Posterior cingulate gyrus (tissue), 11 donors: ENCODE results near the gene MCM7.

Source experiments
- DNase-seq, 10 donors: peaks; one replicate each; pipeline versions ENCODE4 v3.0.0 to v3.0.0-alpha.2; 2020 to 2021; ENCODE audit warnings: mixed read lengths in 3 of 10
- intact Hi-C: fragments of 100-400 bp; cut with DNase I; formaldehyde crosslinking; loops from one replicate; pipeline ENCODE4 v1.15.1; 2023

Gene MCM7

DNA sequence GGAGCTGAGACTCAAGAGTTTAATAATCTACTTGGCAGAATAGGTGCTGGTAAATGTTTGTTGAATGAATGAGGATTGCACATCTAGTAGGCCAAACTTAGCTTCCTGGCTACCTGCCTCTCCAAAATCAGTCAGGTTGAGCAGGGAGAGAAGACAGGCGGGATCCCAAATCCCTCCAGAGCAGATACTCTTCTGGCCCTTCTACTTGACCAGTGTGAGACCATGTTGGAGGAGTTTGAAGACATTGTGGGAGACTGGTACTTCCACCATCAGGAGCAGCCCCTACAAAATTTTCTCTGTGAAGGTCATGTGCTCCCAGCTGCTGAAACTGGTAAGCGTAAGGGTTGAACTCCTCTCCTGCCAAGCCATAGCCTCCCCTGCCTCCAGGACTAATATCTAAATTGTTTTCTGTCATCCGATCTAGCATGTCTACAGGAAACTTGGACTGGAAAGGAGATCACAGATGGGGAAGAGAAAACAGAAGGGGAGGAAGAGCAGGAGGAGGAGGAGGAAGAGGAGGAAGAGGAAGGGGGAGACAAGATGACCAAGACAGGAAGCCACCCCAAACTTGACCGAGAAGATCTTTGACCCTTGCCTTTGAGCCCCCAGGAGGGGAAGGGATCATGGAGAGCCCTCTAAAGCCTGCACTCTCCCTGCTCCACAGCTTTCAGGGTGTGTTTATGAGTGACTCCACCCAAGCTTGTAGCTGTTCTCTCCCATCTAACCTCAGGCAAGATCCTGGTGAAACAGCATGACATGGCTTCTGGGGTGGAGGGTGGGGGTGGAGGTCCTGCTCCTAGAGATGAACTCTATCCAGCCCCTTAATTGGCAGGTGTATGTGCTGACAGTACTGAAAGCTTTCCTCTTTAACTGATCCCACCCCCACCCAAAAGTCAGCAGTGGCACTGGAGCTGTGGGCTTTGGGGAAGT, 23.4 kb upstream of the MCM7 start:
- DNase-seq, result peak in 2 of 10 donors; percentile 3 to 16
- intact Hi-C loops, result no loop called here

DNA sequence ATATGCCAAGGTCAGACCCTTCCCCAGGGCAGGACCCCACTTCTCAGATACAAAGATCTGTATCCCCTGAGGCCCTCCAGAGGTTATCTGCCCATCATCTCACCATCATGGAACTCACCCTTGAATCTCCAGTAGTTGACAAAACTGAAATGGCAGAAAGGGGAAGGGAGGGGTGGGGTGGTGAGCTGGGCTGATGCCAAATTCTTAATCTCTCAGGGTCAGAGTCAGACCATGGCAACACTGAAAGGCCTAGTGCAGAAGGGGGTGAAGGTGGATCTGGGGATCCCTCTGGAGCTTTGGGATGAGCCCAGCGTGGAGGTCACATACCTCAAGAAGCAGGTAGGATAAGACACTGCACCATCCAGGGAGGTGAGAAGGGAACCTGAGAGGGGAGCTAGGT, 21.4 kb upstream of the MCM7 start:
- intact Hi-C loops, result no loop called here
- DNase-seq, result peak in 2 of 10 donors; percentile 9 to 13

DNA sequence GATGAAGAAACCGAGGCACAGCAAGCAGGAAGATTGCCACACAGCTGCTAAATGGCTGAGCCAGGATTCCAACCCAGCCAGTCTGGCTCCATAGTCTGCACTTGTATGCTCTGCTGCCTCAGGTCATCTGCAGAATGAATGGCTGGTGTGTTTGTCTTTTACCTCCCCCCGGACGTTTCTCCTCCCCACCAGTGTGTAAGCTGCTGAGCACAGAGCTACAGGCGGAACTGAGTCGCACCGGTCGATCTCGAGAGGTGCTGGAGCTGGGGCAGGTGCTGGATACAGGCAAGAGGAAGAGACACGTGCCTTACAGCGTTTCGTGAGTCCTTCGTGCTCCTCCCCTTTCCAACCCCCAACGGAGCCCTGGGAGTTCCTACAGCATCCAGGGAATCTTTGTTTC, 20.9 kb upstream of the MCM7 start:
- intact Hi-C loops, result no loop called here
- peak in 3 of 10 donors; percentile 14 to 35 (median 32) for DNase-seq

DNA sequence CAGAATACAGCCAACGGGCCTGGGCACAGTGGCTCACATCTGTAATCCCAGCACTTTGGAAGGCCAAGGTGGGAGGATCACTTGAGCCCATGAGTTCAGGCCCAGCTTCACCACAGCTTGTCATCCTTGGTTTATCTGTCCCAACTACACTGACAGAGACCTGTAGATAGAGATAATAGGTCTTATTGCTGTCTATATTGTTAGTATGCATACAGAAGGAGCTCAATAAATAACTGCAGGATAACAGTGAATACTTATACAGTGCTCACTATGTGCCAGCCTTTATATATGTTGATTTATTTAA, 19.5 kb upstream of the MCM7 start:
- intact Hi-C loops, result no loop called here
- DNase-seq, result peak in 1 of 10 donors; percentile 30

DNA sequence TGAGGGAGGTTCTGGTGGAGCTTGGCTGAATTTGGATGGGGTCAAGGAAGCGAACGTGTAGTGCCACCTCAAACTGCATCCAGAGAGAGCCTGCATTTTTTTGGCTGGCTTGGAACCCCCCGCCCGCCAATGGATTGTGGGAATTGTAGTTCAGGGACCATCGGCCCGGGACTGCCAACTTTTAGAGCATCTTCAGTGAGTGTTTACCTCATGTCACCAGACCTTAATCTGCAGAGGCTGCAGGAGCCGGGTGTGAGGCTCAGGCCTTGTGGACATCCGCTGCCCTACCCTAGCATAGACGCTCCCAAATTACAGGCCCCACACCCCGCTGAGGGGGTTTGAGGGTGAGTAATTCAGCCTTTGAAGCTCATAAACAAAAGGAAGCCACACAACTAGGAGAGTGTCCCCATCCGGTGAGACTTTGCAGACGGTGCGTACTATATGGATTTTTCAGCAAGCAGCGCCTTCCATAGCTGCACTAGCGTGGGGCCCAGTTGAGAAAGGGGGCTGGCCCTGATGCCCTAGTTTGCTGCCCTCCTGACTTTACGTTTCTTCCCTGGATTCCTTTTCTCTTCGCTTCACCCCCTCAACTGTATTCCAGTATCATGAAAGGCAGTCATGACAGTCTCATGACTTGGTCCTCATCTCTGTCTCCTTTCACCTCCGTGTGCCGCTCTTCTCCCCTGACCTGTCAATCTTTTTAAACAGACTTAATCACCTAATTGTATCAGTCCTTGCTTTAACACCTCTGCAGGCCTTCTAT, 19.0 kb upstream of the MCM7 start:
- intact Hi-C loops, result loop anchor here (1.0 kb wide), 1 partner anchor 19 kb away; the partner anchor contains the start of genes AP4M1 and MCM7
- DNase-seq, result peak; percentile 64 to 96 (median 77)

DNA sequence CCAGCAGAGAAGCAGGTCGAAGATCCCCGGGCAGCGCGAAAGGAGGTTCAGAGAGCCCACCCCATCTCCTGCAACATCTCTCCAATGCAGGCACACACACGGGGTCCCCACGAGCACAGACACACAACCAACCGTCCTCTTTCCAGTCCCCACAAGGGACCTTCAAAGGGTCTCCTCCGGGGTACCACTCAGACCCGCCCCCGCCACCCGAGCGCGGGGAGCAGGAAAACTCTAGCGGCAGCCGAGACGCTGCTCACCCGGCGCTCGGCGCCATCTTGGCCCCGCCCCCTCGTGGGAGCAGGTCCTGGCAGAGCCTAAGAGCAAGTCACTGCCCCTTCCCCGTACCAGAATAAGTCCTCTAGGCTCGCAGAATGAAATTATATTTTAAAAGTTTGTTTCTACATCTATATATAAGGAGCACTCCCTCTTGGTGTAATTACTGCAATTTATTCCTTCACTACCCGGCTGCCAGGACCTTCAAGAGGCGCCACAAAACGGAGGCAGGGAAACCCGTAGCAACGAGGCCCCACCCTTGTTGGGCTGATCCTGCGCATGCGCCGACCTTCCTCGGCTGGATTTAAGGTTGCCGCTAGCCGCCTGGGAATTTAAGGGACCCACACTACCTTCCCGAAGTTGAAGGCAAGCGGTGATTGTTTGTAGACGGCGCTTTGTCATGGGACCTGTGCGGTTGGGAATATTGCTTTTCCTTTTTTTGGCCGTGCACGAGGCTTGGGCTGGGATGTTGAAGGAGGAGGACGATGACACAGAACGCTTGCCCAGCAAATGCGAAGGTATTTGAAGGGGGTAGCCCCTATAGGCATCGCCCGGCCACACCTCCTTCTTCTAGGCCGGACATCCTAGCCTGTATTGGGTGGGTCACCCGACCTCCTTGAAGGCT, 18.1 kb upstream of the MCM7 start, which contains the start of the genes CNPY4 and TAF6:
CNPY4 (plus strand) TSS at position 563 of the 898 bp plus-strand sequence; CDS start at position 674, 111 bp downstream.
TAF6 (minus strand) TSS at position 287 of the 898 bp plus-strand sequence. CDS start 5,149 bp downstream, outside the sequence.
- intact Hi-C loops, result loop anchor here (1.0 kb wide), 1 partner anchor 18 kb away; the partner anchor contains the start of genes AP4M1 and MCM7
- peak; percentile 94 to 99 (median 96) for DNase-seq

DNA sequence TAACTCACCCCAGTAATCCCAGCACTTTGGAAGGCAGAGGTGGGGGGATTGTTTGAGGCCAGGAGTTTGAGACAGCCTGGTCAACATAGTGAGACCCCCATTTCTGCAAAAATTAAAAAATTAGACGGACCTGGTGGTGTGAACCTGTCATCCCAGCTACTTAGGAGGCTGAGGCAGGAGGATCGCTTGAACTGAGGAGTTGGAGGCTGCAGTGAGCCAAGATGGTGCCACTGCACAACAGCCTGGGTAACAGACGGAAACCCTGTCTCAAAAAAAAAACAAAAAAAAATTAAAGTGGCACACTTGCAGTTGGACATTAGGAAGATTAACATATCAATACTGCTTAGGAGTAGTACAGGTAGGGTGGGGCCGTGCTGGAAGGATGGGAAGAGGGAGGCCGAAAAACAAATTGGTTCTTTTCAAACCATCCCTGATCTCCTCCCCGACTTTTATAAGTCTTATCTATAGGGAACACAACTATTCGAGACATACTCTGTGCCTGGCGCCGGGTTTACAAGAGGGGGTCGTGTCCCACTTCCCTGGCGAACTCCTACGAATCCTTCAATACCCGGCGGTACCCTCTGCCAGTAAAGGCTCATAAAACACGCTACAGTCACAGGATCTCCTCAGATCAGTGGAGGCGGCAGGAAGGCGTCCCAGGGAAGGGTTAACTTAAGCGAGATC, 17.3 kb upstream of the MCM7 start:
- peak in 1 of 10 donors; percentile 19 for DNase-seq
- intact Hi-C loops, result loop anchor here (1.0 kb wide), 1 partner anchor 17 kb away; the partner anchor contains the start of genes AP4M1 and MCM7

DNA sequence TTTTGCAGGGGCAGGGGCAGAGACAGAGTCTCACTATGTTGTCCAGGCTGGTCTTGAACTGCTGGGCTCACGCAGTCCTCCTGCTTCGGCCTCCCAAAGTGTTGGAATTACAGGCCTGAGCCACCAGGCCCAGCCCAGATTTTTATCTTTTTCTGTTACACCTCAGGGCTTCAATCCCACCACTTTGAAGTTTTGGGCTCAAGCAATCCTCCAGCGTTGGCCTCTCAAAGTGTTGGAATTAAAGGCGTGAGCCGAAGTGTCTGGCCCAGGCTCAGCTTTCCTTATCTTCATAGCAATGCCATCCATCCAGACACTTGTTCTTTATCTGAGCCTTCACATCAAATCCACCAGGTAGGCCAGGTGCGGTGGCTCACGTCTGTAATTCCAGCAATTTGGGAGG, 13.8 kb upstream of the MCM7 start:
- DNase-seq, result no peak
- intact Hi-C loops, result no loop called here

DNA sequence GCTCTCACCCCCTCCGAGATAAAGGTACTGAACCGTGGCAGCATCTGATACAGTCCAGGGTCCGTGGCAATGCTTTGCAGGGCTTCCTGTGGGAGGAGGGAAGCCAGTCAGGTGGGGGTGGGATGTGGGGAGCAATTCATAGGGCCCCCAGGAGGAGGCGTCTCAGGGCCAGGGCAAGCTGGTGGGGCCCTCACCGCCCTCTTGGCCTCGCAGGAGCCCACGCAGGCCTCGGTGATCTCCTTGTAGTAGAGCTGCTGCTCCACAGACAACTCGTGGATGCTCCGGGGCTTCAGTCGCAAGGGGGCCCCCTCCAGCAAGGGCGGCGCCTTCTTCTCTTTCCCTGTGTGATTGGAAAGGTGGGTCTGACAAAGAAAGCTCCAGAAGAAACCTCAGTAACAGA, 10.7 kb upstream of the MCM7 start:
- DNase-seq, result peak in 1 of 10 donors; percentile 33
- intact Hi-C loops, result no loop called here

DNA sequence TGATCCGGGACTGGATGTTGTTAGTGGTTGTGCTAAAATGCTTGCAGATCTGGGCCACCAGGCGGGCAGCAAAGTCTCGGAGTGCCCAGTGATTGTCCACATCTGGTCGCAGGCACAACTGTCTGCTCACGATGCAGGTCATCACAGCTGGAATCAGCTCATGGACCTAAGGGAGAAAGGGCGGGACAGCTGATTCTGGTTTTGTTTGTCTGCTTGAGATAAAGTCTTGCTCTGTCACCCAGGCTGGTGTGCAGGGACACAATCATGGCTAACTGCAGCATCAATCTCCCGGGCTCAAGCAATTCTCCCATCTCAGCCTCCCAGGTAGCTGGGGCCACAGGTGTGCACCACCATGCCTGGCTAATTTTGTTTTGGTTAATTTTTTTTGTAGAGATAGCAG, 10.0 kb upstream of the MCM7 start:
- intact Hi-C loops, result no loop called here
- DNase-seq, result peak in 1 of 10 donors; percentile 63

DNA sequence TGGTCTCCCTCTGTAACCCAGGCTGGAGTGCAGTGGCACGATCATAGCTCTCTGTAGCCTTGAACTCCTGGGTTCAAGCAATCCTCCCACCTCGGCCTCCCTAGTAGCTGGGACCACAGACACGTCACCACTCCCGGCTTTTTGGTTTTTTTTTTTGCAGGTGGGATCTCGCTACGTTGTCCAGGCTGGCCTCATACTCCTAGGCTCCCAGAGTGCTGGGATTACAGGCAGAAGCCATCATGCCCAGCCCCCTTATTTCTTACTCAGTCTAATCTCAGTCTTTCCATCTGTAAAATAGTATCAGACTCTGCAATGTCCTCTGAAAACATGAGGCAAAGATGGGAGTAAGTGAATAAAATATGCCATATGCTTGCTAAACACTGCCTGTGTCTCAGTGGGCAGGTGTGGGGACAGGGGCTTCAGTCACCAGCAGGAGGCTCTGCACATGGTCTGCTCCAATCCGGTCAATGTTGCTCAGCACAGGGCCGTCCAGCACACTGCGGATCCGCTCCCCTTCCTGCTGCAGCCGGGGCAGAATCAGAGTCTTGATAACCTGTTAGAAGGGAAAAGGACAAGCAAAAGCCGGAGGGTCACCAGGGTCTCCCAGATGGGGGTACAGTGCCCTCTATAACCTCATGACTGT, 8.4 kb upstream of the MCM7 start:
- peak in 2 of 10 donors; percentile 35 to 54 for DNase-seq
- intact Hi-C loops, result no loop called here

DNA sequence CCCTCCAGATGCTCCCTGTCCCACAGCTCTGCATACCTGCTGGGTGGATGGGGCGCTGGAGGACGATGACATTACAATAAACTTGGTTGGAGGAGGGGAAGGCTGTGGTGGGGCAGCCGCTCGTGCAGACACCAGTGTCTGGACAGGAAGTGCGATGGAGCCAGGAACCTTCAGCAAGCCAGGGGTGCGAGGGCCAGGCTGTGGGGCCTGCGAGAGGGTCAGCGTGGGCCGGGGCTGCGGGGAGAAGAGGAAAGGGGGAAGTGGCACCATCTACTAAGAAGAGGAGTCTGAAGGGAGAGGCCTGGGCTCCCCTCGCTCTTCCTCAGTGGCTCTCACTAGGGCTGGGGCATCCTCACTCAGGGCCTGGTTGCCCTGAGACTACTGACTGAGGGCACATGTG, 6.7 kb upstream of the MCM7 start:
- intact Hi-C loops, result no loop called here
- peak in 1 of 10 donors; percentile 37 for DNase-seq

DNA sequence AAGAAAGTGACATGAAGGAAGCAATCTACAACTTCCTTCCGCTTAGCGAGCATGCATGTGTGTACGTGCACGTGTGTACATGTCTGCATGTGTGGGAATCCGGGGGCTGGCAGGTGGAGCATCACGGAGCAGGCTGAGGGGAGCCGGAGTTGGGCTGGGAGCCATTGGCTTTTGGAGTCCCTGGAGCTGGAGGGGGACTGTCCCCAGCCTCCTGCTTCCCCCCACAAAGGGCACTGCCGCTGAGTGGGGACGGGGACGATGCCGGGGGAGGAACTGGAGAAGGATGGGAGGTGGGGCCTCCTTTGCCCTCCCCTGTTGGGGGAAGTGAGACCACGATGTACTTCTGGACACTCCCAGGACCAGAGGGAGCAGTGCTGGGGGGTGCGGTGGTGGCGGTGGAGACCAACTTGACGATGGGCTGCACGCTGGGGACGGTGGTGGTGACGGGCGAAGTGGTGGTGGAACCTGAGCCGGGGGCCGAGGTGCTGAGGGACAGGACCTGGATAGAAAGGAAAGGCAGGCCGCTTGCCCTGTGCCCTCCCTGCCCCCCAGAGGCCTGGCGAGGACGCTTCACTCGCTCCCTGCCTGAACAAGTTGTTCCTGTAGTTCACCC, 6.0 kb upstream of the MCM7 start:
- DNase-seq, result peak in 1 of 10 donors; percentile 62
- intact Hi-C loops, result no loop called here

DNA sequence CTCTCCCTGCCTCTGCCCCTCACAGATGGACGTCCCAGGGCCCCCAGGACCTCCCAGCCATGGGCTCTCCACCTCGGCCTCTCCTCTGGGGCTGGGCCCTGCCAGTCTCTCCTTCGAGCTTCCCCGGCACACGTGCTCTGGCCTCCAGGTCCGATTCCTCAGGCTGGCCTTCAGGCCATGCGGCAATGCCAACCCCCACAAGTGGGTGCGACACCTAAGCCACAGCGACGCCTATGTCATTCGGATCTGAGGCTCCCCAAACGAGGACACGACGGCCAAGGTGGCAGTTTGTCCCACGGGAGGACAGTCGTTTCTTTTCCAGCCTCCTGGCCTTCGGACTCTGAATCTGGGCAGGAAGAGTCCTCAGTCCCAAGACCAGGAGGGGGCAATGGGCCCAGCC, 5.4 kb upstream of the MCM7 start:
- intact Hi-C loops, result no loop called here
- DNase-seq, result peak in 2 of 10 donors; percentile 44 to 58

DNA sequence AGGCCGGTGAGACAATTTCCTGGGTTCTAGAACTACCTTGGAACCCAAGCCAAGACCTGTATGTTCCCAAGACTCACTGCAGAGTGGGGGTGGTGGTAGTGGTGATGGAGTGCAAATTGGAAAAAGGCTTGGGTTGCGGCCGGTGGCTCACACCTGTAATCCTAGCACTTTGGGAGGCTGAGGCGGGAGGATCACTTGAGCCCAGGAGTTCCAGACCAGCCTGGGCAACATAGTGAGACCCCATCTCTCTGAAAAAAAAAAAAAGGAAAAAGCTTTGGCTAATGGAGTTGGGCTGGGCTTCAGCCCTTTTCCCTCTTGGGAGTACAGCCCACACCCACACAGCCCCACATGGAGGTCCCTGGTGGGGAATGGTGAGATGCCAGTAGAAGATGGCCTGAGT, 4.3 kb upstream of the MCM7 start:
- peak in 2 of 10 donors; percentile 25 to 29 for DNase-seq
- intact Hi-C loops, result no loop called here

DNA sequence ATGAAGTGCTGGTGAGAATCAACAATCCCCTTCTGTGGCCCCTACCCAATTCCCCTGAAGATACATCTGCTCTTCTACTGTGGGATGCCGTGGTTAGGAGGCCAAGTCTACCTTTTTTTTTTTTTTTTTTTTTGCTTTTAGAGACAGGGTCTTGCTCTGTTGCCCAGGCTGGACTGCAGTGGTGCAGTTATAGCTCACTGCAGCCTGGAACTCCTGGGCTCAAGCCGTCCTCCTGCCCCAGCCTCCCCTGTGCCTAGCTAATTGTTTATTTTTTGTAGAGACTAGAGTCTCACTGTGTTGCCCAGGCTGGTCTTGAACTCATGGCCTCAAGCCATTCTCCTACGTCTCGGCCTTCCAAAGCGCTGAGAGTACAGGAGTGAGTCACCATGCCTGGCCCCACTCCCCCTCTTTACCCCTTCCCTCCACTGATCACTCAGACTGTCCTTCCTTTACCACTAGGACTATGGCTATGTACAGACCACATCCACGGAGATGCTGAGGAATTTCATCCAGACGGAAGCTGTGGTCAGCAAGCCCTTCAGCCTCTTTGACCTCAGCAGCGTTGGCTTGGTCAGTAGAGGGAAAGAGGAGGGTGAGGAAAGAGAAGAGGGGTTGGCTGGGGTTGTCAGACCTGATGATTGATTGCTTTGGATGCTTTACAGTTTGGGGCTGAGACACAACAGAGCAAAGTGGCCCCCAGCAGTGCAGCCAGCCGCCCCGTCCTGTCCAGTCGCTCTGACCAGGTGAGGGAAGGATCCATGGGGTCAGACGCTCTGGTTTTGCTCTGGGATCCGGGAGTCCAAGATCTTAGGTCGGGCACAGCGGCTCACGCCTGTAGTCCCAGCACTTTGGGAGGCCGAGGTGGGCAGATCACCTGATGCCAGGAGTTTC, 2.0 kb upstream of the MCM7 start:
- intact Hi-C loops, result no loop called here
- peak in 2 of 10 donors; percentile 41 to 69 for DNase-seq

DNA sequence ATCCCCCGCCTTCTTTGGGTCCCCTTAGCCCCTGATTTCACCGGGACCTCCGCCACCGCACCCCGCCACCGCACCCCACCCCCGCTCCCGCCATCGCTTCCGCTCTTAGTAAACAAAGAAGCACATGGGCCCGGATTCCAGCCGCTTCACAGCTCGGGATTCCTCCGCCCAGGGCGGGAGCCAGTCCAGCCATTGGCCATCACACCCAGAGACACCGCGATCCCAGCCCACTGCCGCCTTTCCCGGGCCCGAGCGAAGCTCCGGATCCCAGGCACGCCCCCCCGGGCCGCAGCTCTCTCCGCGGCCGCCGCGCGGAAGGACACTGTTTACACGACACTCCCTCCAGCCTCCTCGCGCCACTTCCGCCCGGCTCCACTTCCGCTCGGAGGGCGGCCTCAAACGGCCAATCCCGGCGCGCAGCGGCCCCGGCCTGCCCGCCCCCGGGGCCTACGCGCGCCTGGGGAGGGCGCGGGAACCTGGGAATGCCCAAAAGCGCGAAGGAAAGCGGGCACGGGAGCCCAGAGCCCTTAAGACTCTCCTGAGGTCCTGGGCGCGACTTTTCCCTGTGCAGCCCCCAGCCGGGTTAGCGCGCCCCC, 679 bp downstream of the MCM7 start:
- DNase-seq, result peak; percentile 79 to 98 (median 88)
- intact Hi-C loops, result loop anchor here (1.0 to 2.0 kb wide), 3 partner anchors 11 to 26 kb away; partner anchors contain the start of genes CNPY4, MBLAC1 and TAF6
